Stimulated activated naive CD8-positive, alpha-beta T cell treated with anti-CD3 and anti-CD28 coated beads, Interleukin-15, amount 100 ng/mL, for 72 hours (primary cell): ENCODE measurements around the gene PCP4.

Source experiments
- ATAC-seq: fragments of 150-1000 bp; cut with Tn5 transposase; 2 replicates; pipeline ENCODE4 v1.10.0; 2021; ENCODE audit warnings: mild to moderate bottlenecking, moderate library complexity
- DNase-seq, 2 donors: peaks; one replicate each; pipeline ENCODE4 v3.0.0; 2021 to 2022
- H3K27ac Mint-ChIP-seq, 2 donors: one replicate each; pipeline ENCODE4 v1.8.0; 2022; ENCODE audit warnings: mild to moderate bottlenecking in 2 of 2, mixed read lengths in 2 of 2, moderate library complexity in 2 of 2
- H3K27me3 Mint-ChIP-seq: one replicate; pipeline ENCODE4 v1.8.0; 2022; ENCODE audit warnings: mixed read lengths
- H3K4me1 Mint-ChIP-seq: one replicate; pipeline ENCODE4 v1.8.0; 2022; ENCODE audit warnings: mild to moderate bottlenecking, mixed read lengths
- H3K4me3 Mint-ChIP-seq, 2 donors: one replicate each; pipeline ENCODE4 v1.8.0; 2022; ENCODE audit warnings: mild to moderate bottlenecking in 2 of 2, mixed read lengths in 2 of 2, moderate library complexity in 1 of 2
- H3K9me3 Mint-ChIP-seq, 2 donors: one replicate each; pipeline ENCODE4 v1.8.0; 2022; ENCODE audit warnings: mixed read lengths in 2 of 2

Gene PCP4

DNA sequence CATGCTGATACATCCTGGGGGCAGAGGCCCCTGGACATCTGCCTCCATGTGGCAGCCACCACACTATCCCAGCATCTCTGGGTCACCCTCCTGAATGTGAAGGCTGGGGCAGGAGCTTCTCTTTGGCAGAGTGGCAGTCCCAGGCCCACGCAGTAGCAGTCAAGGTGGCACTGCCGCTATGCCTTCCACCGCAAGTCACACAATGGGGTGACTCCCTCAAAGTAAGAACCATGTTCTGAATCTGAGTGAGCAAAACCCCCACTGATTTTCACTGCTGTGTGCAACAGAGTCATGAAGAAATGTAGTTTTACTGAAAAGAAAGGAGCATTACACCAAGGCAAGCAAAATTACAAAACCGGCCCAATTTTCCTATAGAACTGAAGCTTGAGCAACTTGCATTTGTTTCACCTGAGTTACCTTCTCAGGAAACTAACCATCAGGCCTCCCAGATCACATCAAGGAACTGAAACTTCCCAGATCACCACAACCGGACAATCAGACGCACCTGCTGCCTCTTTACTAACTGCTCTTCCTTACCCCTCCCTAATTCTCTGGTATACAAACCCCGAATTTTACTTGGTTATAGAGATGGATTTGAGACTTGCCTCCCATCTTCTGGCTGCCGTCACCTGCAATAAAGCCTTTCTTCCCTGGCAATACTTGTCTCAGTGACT is 102.6 kb downstream of the PCP4 start:
- no peak overlapping the region for H3K27ac Mint-ChIP-seq
- DNase-seq (no peak), ATAC-seq (no peak)
- no peaks in the 10 kb centered on the region for H3K4me1 Mint-ChIP-seq
- no peaks in the 10 kb centered on the region for H3K27me3 Mint-ChIP-seq
- H3K4me3 Mint-ChIP-seq, result no peak overlapping the region
- H3K9me3 Mint-ChIP-seq, result peaks cover 8 to 11% of the 10 kb centered on the region in 2 donors

DNA sequence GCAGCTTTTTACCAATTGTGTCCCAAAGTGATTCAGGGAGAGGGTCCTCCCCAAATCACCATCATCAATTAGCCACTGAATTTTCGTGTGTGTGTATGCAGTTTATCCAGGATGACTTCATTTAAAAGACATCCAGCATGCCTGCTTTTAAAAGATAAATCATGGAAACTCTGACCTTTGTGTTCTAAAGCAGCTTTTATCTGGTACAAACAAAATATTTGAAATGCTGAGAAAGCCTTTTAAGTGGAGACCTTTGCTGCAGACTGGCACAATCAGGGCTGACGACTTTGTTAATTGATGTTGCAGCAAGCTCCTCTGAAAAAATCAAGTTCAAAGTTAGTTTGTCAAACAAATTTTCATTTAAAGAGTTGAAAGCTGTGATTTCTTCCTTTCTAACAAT is 104.7 kb downstream of the PCP4 start:
- Mint-ChIP-seq H3K4me1 (no peaks in the 10 kb centered on the region), H3K4me3 (no peak overlapping the region), H3K27ac (no peak overlapping the region), H3K27me3 (no peaks in the 10 kb centered on the region), H3K9me3 (peaks cover 7 to 8% of the 10 kb centered on the region in 2 donors)
- DNase-seq (no peak), ATAC-seq (no peak)

DNA sequence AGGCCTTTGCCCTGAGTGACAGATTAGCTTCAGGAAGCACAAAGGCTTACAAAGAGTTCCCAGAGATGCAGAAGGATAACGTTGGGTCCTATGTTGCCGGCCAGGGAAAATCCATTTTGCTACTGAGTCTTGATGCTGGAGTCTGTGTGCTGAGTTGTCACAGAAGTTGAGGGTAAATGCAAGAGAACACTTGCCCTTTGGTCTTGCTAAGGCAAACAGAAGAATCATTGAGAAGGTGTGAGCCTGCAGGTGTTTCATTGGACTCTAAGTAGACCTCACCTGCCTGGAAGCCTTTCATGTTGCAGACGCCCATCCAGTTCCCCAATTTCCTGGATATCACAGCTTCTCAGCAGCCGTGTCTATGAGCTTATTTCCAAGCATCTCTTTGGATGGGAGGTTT is 105.2 kb downstream of the PCP4 start:
- no peaks in the 10 kb centered on the region for H3K27me3 Mint-ChIP-seq
- H3K27ac Mint-ChIP-seq, result no peak overlapping the region
- ATAC-seq, result no peak
- no peak overlapping the region for H3K4me3 Mint-ChIP-seq
- H3K4me1 Mint-ChIP-seq, result no peaks in the 10 kb centered on the region
- peaks cover 7 to 8% of the 10 kb centered on the region in 2 donors for H3K9me3 Mint-ChIP-seq
- DNase-seq, result no peak

DNA sequence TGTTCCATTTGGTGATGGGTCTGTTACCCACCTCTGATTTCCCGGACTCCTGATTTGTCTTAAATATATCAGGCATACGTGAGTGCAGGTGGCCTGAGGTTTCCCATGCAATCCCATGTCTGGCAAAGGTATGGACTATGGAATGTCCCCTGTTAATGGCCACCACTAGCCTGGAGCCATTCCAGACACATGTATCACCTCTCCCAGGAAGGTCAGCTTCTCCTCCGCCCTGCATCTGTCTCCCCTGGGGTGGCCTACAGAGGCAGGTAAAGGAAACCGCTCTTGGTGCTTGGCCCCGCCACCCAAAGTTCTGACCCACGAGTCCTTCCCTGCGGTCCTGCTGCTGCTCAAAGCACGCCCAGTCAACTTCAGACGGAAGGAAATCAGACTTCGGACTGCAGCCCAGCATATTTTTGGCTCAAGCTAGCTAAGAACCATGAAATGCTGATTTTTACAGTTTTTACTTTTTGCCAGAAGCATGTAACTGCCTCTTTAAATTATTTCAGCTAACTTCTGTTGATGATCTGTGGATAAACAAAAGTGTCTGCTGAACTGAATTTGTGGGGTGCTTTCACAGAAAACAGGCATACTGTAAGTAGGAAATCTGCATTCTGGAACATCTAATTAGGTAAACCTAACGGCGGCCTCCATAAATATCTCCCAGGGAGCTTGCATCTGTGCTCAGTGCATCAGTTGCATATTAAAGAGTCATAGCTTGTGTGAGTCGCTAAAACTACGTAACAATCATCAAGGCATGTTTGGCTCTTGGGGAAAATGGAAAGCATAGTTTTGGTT is 105.9 kb downstream of the PCP4 start:
- no peaks in the 10 kb centered on the region for H3K4me1 Mint-ChIP-seq
- DNase-seq (no peak), ATAC-seq (no peak)
- H3K9me3 Mint-ChIP-seq, result peaks cover 3 to 7% of the 10 kb centered on the region in 2 donors
- H3K27me3 Mint-ChIP-seq, result no peaks in the 10 kb centered on the region
- no peak overlapping the region for H3K27ac Mint-ChIP-seq
- H3K4me3 Mint-ChIP-seq, result no peak overlapping the region

DNA sequence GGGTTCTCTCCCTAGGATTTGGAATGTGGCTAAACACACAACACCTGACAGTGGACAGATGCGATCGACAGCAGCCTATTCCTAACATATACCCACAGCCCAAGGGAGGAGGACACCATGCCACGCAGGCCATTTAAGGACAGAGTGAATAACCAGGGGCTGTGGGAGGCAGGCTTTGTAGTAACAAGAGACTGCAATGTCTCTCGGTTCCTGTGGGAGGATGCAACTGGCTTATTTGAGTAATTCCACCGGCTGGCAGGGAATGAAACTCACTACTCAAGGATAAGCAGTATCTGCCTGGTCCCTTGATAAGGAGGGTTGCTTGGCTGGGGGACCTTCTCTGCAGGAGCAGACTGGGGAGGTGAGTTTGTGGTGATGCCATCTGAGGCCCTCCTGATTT is 109.6 kb downstream of the PCP4 start:
- Mint-ChIP-seq H3K4me3 (no peak overlapping the region), H3K27me3 (no peaks in the 10 kb centered on the region), H3K9me3 (peaks cover 0 to 8% of the 10 kb centered on the region in 2 donors), H3K27ac (no peak overlapping the region), H3K4me1 (no peaks in the 10 kb centered on the region)
- no peak for DNase-seq
- ATAC-seq, result no peak
